Measurements from ENCODE around the gene TRIM37. TPM values are rescaled to one million over a fixed set of nuclear protein-coding genes. Genes with fewer than 3 reads are reported as not detected.

TRIM37 gene
- total RNA-seq, 1 experiment from 2014 or later: 62.3 TPM

DNA sequence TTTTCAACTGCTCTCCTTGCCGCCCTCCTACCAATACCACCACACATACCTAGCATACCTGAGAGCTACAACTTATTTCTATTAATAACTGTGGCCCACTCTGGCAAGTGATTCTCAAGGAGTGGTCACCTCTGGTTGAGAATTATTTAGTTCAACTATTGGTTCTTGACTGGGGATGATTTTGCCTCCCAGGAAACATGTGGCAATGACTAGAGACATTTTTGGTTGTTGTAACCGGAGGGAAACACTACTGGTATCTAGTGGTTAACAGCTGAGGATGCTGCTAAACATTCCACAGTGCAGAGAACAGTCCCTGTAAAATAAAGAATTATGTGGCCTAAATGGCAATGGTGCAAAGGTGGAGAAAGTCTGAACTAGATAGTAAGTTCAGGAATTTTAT lies 96.7 kb downstream of the TRIM37 start (continued):
- TF ChIP-seq, protein P1, sequence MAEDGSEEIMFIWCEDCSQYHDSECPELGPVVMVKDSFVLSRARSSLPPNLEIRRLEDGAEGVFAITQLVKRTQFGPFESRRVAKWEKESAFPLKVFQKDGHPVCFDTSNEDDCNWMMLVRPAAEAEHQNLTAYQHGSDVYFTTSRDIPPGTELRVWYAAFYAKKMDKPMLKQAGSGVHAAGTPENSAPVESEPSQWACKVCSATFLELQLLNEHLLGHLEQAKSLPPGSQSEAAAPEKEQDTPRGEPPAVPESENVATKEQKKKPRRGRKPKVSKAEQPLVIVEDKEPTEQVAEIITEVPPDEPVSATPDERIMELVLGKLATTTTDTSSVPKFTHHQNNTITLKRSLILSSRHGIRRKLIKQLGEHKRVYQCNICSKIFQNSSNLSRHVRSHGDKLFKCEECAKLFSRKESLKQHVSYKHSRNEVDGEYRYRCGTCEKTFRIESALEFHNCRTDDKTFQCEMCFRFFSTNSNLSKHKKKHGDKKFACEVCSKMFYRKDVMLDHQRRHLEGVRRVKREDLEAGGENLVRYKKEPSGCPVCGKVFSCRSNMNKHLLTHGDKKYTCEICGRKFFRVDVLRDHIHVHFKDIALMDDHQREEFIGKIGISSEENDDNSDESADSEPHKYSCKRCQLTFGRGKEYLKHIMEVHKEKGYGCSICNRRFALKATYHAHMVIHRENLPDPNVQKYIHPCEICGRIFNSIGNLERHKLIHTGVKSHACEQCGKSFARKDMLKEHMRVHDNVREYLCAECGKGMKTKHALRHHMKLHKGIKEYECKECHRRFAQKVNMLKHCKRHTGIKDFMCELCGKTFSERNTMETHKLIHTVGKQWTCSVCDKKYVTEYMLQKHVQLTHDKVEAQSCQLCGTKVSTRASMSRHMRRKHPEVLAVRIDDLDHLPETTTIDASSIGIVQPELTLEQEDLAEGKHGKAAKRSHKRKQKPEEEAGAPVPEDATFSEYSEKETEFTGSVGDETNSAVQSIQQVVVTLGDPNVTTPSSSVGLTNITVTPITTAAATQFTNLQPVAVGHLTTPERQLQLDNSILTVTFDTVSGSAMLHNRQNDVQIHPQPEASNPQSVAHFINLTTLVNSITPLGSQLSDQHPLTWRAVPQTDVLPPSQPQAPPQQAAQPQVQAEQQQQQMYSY (CRISPR knock-in tag; IDR thresholded peaks at IDR 0.05): no peak
- TF ChIP-seq ZBTB21 (CRISPR knock-in tag; IDR thresholded peaks at IDR 0.05; ENCODE audit: borderline replicate concordance) (no peak), PRRX2 (CRISPR knock-in tag; IDR thresholded peaks at IDR 0.05) (no peak), RORB (CRISPR knock-in tag; IDR thresholded peaks at IDR 0.05) (no peak)

DNA sequence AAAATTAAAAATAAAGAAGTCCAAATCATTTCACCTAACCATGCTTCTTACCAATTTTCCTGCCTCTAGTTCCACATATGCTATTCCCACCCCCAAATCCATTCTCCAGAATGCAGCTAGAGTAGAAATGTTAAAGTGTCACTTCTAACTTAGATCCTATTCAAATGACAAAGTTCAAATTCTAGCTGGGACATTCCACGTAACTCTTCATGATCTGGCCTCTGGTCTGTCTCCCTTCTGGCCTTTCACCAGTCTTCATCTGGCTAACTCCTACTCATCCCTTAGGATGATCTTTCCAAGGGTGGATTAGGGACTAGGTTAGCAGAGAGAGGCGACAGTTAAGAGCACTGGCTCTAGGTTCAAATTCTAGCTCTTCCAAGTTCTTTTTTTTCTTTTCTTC lies 97.9 kb downstream of the TRIM37 start:
- 0 out of 2 replicates have a peak overlapping the region, but pooled peaks have one; percentile 22 for H3K27ac Mint-ChIP-seq
- DNase-seq (ENCODE audit: low spot score) (no peak), ATAC-seq (no peak)
- ChIA-PET POLR2A (no interaction called here), CTCF (interaction anchor here (1.0 to 1.3 kb wide), 3 partner anchors 9 to 490 kb away, joined by 3 read pairs; no protein-coding TSS in a partner anchor)
- H3K27me3 Mint-ChIP-seq (ENCODE audit: low read depth): no peaks in the 10 kb centered on the region
- TF ChIP-seq, protein P2, sequence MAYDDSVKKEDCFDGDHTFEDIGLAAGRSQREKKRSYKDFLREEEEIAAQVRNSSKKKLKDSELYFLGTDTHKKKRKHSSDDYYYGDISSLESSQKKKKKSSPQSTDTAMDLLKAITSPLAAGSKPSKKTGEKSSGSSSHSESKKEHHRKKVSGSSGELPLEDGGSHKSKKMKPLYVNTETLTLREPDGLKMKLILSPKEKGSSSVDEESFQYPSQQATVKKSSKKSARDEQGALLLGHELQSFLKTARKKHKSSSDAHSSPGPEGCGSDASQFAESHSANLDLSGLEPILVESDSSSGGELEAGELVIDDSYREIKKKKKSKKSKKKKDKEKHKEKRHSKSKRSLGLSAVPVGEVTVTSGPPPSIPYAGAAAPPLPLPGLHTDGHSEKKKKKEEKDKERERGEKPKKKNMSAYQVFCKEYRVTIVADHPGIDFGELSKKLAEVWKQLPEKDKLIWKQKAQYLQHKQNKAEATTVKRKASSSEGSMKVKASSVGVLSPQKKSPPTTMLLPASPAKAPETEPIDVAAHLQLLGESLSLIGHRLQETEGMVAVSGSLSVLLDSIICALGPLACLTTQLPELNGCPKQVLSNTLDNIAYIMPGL (CRISPR knock-in tag; IDR thresholded peaks at IDR 0.05): no peak
- TF ChIP-seq CREB1 (CRISPR knock-in tag; IDR thresholded peaks at IDR 0.05): no peak
- no peak for TF ChIP-seq ZNF423 (CRISPR knock-in tag; IDR thresholded peaks at IDR 0.05)
- no peak for TF ChIP-seq RELA (CRISPR knock-in tag; IDR thresholded peaks at IDR 0.05; ENCODE audit: borderline replicate concordance)
- peaks cover 18% of the 10 kb centered on the region for H3K36me3 Mint-ChIP-seq
- no peak overlapping the region for H3K4me3 Mint-ChIP-seq
- no peaks in the 10 kb centered on the region for H3K9me3 Mint-ChIP-seq
- H3K4me1 Mint-ChIP-seq: peaks cover 3% of the 10 kb centered on the region

DNA sequence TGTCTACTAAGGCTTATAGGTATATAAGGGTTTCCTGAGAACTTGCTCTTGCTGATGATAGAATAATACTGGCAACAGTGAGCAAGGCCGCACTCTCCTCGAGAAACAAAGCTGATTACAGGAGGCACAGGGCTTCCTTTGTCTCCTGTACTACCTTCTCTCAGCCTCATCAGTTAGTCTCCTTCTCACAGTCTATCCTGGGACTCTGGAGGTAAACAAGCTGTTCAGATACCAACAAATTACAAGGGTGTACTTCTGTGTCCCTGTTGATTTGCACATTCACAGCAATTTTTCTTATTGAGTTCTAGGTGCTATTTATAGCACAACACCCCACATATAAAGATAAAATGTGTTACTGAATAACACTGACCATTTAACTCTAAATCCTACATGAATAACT lies 98.7 kb downstream of the TRIM37 start:
- TF ChIP-seq, protein P3, sequence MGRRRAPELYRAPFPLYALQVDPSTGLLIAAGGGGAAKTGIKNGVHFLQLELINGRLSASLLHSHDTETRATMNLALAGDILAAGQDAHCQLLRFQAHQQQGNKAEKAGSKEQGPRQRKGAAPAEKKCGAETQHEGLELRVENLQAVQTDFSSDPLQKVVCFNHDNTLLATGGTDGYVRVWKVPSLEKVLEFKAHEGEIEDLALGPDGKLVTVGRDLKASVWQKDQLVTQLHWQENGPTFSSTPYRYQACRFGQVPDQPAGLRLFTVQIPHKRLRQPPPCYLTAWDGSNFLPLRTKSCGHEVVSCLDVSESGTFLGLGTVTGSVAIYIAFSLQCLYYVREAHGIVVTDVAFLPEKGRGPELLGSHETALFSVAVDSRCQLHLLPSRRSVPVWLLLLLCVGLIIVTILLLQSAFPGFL (CRISPR knock-in tag; IDR thresholded peaks at IDR 0.05; ENCODE audit: borderline replicate concordance): no peak
- no peak for TF ChIP-seq JUN (CRISPR knock-in tag; IDR thresholded peaks at IDR 0.05)
- no peak for TF ChIP-seq MXD4 (CRISPR knock-in tag; IDR thresholded peaks at IDR 0.05; ENCODE audit: borderline replicate concordance)
- TF ChIP-seq, protein P4, sequence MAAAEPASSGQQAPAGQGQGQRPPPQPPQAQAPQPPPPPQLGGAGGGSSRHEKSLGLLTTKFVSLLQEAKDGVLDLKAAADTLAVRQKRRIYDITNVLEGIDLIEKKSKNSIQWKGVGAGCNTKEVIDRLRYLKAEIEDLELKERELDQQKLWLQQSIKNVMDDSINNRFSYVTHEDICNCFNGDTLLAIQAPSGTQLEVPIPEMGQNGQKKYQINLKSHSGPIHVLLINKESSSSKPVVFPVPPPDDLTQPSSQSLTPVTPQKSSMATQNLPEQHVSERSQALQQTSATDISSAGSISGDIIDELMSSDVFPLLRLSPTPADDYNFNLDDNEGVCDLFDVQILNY (CRISPR knock-in tag; IDR thresholded peaks at IDR 0.05): no peak
- no peak for TF ChIP-seq RELA (CRISPR knock-in tag; IDR thresholded peaks at IDR 0.05; ENCODE audit: borderline replicate concordance)
- no peak overlapping the region for H3K4me3 Mint-ChIP-seq
- ATAC-seq (no peak), DNase-seq (ENCODE audit: low spot score) (no peak)
- H3K27ac Mint-ChIP-seq: no peak overlapping the region
- H3K9me3 Mint-ChIP-seq: no peaks in the 10 kb centered on the region
- H3K4me1 Mint-ChIP-seq: peaks cover 3% of the 10 kb centered on the region
- CTCF ChIA-PET: interaction anchor here (0.9 to 1.3 kb wide), 4 partner anchors 10 to 487 kb away, joined by 3 read pairs; no protein-coding TSS in a partner anchor
- H3K36me3 Mint-ChIP-seq: peaks cover 15% of the 10 kb centered on the region
- H3K27me3 Mint-ChIP-seq (ENCODE audit: low read depth): no peaks in the 10 kb centered on the region
- POLR2A ChIA-PET: no interaction called here

Measured in WTC11 (cell line).